Sigmoid colon (tissue), 7 donors: ENCODE measurements around the gene FAM81A. TPM values are rescaled to one million over a fixed set of nuclear protein-coding genes. Genes with fewer than 3 reads are reported as not detected.
"Not testable (repeated sequence)": the region's sequence is repeated elsewhere in the genome, so short reads cannot be mapped to it uniquely, and the experiment has no call there.

Experiments used
- DNase-seq: peaks from one replicate; pipeline ENCODE4 v3.0.0-alpha.2; 2019
- H3K27ac ChIP-seq, 4 donors: fragments of 200-600 bp; sonication (generic); one replicate each; pipeline ENCODE4 v1.5.1; 2016 to 2019; ENCODE audit warnings: mild to moderate bottlenecking in 1 of 4
- H3K27me3 ChIP-seq, 3 donors: fragments of 200-600 bp; sonication (generic); one replicate each; pipeline ENCODE4 v1.5.1; 2019; ENCODE audit warnings: mild to moderate bottlenecking in 1 of 3
- H3K36me3 ChIP-seq, 4 donors: fragments of 200-600 bp; sonication (generic); one replicate each; pipeline ENCODE4 v1.5.1; 2016 to 2019
- H3K4me1 ChIP-seq, 4 donors: fragments of 200-600 bp; sonication (generic); one replicate each; pipeline ENCODE4 v1.5.1; 2017 to 2019
- H3K4me3 ChIP-seq, 4 donors: fragments of 200-600 bp; sonication (generic); one replicate each; pipeline ENCODE4 v1.5.1; 2017 to 2019; ENCODE audit warnings: mild to moderate bottlenecking in 2 of 4, moderate library complexity in 1 of 4
- H3K9me3 ChIP-seq, 4 donors: fragments of 200-600 bp in 3 of 4; sonication (generic) in 3 of 4; one replicate each; pipeline versions ENCODE4 v1.5.1 to v1.6.1; 2013 to 2019
- CTCF ChIP-seq, 4 experiments: fragments of 450-650 bp in 3 of 4; fragments of 200-600 bp in 1 of 4; IDR thresholded peaks; one replicate each; pipeline ENCODE4 v1.5.1; 2016 to 2019; ENCODE audit warnings: antibody characterized with exemption in 4 of 4, mild to moderate bottlenecking in 3 of 4, moderate library complexity in 2 of 4
- EP300 ChIP-seq, 4 donors: sonication (generic); formaldehyde crosslinking; IDR thresholded peaks; one replicate each; pipeline ENCODE4 v1.6.1; 2017; ENCODE audit warnings: antibody characterized with exemption in 4 of 4
- POLR2A ChIP-seq, 2 donors: fragments of 450-650 bp; IDR thresholded peaks; one replicate each; pipeline ENCODE4 v1.6.1; 2016; ENCODE audit warnings: antibody characterized with exemption in 2 of 2, mild to moderate bottlenecking in 2 of 2, moderate library complexity in 2 of 2
- POLR2AphosphoS5 ChIP-seq, 4 donors: sonication (generic); formaldehyde crosslinking; IDR thresholded peaks; one replicate each; pipeline ENCODE4 v1.6.1; 2017; ENCODE audit warnings: antibody characterized with exemption in 4 of 4
- WGBS, 2 donors: extraction: QIAGEN DNeasy Blood & Tissue Kit; methylation state at CpG; one replicate each; pipeline ENCODE4 v1.1.7; 2013; 5-methylcytosine and 5-hydroxymethylcytosine counted together
- intact Hi-C: fragments of 100-400 bp; cut with DNase I; formaldehyde crosslinking; loops from one replicate; pipeline ENCODE4 v1.15.1; 2023
- polyA plus RNA-seq, 3 donors: library from polyadenylated mRNA; stranded (reverse); fragments of 200-250 nt; gene quantifications; one replicate each; pipeline ENCODE4 v1.2.3, GENCODE V29; 2013
- total RNA-seq, 4 donors: library from RNA; depleted of rRNA; stranded (reverse); fragments of >200 nt; gene quantifications; one replicate each; pipeline ENCODE4 v1.1.0, GENCODE V29; 2016
- donor health status: healthy with polysubstance abuse.
- donor health status: Bipolar disorder and iron deficiency.
- donor health status: healthy.

Gene FAM81A
- total and polyA plus RNA-seq, 7 donors, result under 0.01 to 4.7 (median 2.5) TPM; not detected in 1

GRCh38 chr15:59519329-59519728 is 81.3 kb downstream of the FAM81A start:
- Histone ChIP-seq H3K9me3 (no peaks in the 10 kb centered on the region), H3K4me3 (no peak overlapping the region), H3K36me3 (no peaks in the 10 kb centered on the region), H3K4me1 (no peaks in the 10 kb centered on the region), H3K27me3 (no peaks in the 10 kb centered on the region), H3K27ac (no peak overlapping the region)
- DNase-seq, result no peak
- 80 to 88% methylated on average over 3 of the region's 3 CpGs for WGBS, 2 donors
- TF ChIP-seq POLR2AphosphoS5 (IDR thresholded peaks at IDR 0.05) (no peak), CTCF (IDR thresholded peaks at IDR 0.05) (no peak), EP300 (IDR thresholded peaks at IDR 0.05) (no peak), POLR2A (IDR thresholded peaks at IDR 0.05) (no peak)
- intact Hi-C loops, result no loop called here

GRCh38 chr15:59521443-59521842 is 83.5 kb downstream of the FAM81A start:
- Histone ChIP-seq H3K9me3 (no peaks in the 10 kb centered on the region), H3K27ac (no peak overlapping the region), H3K4me1 (no peaks in the 10 kb centered on the region), H3K27me3 (no peaks in the 10 kb centered on the region), H3K36me3 (no peaks in the 10 kb centered on the region), H3K4me3 (no peak overlapping the region)
- TF ChIP-seq POLR2A (IDR thresholded peaks at IDR 0.05) (no peak), EP300 (IDR thresholded peaks at IDR 0.05) (no peak), CTCF (IDR thresholded peaks at IDR 0.05) (no peak), POLR2AphosphoS5 (IDR thresholded peaks at IDR 0.05) (no peak)
- no peak for DNase-seq
- WGBS, 2 donors, result 80 to 90% methylated on average over 5 of the region's 5 CpGs
- intact Hi-C loops, result no loop called here

- H3K9me3 ChIP-seq, result no peaks in the 10 kb centered on the region
- whole genome bisulfite sequencing, 2 donors, result 73 to 85% methylated on average over 15 of the region's 15 CpGs
- no peak overlapping the region for H3K4me3 ChIP-seq
- intact Hi-C loops, result no loop called here
- H3K27me3 ChIP-seq, result no peaks in the 10 kb centered on the region
- TF ChIP-seq EP300 (IDR thresholded peaks at IDR 0.05), result no peak
- H3K27ac ChIP-seq, result no peak overlapping the region
- H3K36me3 ChIP-seq, result no peaks in the 10 kb centered on the region
- DNase-seq, result no peak
- H3K4me1 ChIP-seq, result no peaks in the 10 kb centered on the region
Measured at GRCh38 chr15:59522988-59523461, 85.0 kb downstream of the FAM81A start.

- 90 to 94% methylated on average over 6 of the region's 6 CpGs for whole genome bisulfite sequencing, 2 donors
- no peak for DNase-seq
Measured at GRCh38 chr15:59523702-59524101, 85.7 kb downstream of the FAM81A start.

GRCh38 chr15:59524331-59524731 is 86.3 kb downstream of the FAM81A start:
- Histone ChIP-seq H3K27ac (no peak overlapping the region), H3K9me3 (no peaks in the 10 kb centered on the region), H3K4me3 (no peak overlapping the region), H3K27me3 (no peaks in the 10 kb centered on the region), H3K36me3 (no peaks in the 10 kb centered on the region), H3K4me1 (peaks cover 0 to 3% (median 0%) of the 10 kb centered on the region in 4 donors)
- no peak for TF ChIP-seq POLR2AphosphoS5 (IDR thresholded peaks at IDR 0.05)
- TF ChIP-seq POLR2A (IDR thresholded peaks at IDR 0.05), result no peak
- no peak for TF ChIP-seq EP300 (IDR thresholded peaks at IDR 0.05)
- no peak for TF ChIP-seq CTCF (IDR thresholded peaks at IDR 0.05)
- 42 to 83% methylated on average over 5 of the region's 5 CpGs for WGBS, 2 donors
- no peak for DNase-seq
- intact Hi-C loops, result no loop called here

More at GRCh38 chr15:59523702-59524101, 85.7 kb downstream of the FAM81A start:
- no peaks in the 10 kb centered on the region for H3K9me3 ChIP-seq
- TF ChIP-seq POLR2AphosphoS5 (IDR thresholded peaks at IDR 0.05), result no peak
- TF ChIP-seq CTCF (IDR thresholded peaks at IDR 0.05), result no peak
- no peak for TF ChIP-seq POLR2A (IDR thresholded peaks at IDR 0.05)
- no peak for TF ChIP-seq EP300 (IDR thresholded peaks at IDR 0.05)
- H3K36me3 ChIP-seq, result no peaks in the 10 kb centered on the region
- H3K4me1 ChIP-seq, result no peaks in the 10 kb centered on the region
- no peaks in the 10 kb centered on the region for H3K27me3 ChIP-seq
- intact Hi-C loops, result no loop called here
- no peak overlapping the region for H3K4me3 ChIP-seq
- H3K27ac ChIP-seq, result no peak overlapping the region

- WGBS, 2 donors, result 92 to 93% methylated on average over 6 of the region's 6 CpGs
- H3K27me3 ChIP-seq, H3K4me1 ChIP-seq, H3K36me3 ChIP-seq, intact Hi-C loops, H3K4me3 ChIP-seq, H3K27ac ChIP-seq, H3K9me3 ChIP-seq: not testable (repeated sequence)
- DNase-seq, result peak; percentile 14
Measured at GRCh38 chr15:59526466-59526865, 88.5 kb downstream of the FAM81A start.
